Kidney (tissue), 14 donors: ENCODE data around the gene PADI4. TPM values are rescaled to one million over a fixed set of nuclear protein-coding genes. Genes with fewer than 3 reads are reported as not detected.

ENCODE experiments used
- DNase-seq, 5 donors: peaks; one replicate each; pipeline ENCODE4 v3.0.0-alpha.2; 2013 to 2020
- FAIRE-seq: peaks from 2 replicates; lab custom pipeline; 2012; peaks lifted over from hg19 to GRCh38; lab: Jason Lieb, UNC
- H3K27ac ChIP-seq, 2 donors: one replicate each; pipeline ENCODE4 v1.7.0; 2013; ENCODE audit warnings: low read depth in 2 of 2, low read length in 2 of 2, inconsistent platforms in 1 of 2
- H3K27me3 ChIP-seq: one replicate; pipeline ENCODE4 v1.7.1; 2013; ENCODE audit warnings: low read length, inconsistent platforms; ENCODE audit not compliant: control insufficient read depth, insufficient read depth
- H3K36me3 ChIP-seq, 3 donors: one replicate each; pipeline versions ENCODE4 v1.7.0 to v1.7.1; 2013; ENCODE audit warnings: low read length in 3 of 3, control low read depth in 1 of 3, inconsistent platforms in 1 of 3; ENCODE audit not compliant: insufficient read depth in 3 of 3, control insufficient read depth in 2 of 3
- H3K4me1 ChIP-seq, 3 donors: one replicate each; pipeline versions ENCODE4 v1.7.0 to v1.7.1; 2013; ENCODE audit warnings: low read length in 3 of 3, inconsistent platforms in 1 of 3, low read depth in 1 of 3; ENCODE audit not compliant: control insufficient read depth in 2 of 3, insufficient read depth in 2 of 3
- H3K4me3 ChIP-seq, 3 donors: one replicate each; pipeline versions ENCODE4 v1.7.0 to v1.8.1; 2013; ENCODE audit warnings: low read length in 3 of 3, control low read depth in 1 of 3, inconsistent platforms in 1 of 3
- H3K9ac ChIP-seq, 3 donors: one replicate each; pipeline versions ENCODE4 v1.7.0 to v1.7.1; 2013; ENCODE audit warnings: low read length in 3 of 3, control low read depth in 1 of 3, inconsistent platforms in 1 of 3
- H3K9me3 ChIP-seq, 3 donors: one replicate each; pipeline versions ENCODE4 v1.7.0 to v1.7.1; 2013; ENCODE audit warnings: low read length in 3 of 3, control low read depth in 1 of 3, inconsistent platforms in 1 of 3; ENCODE audit not compliant: control insufficient read depth in 2 of 3, insufficient read depth in 1 of 3
- CTCF ChIP-seq: IDR thresholded peaks from 3 replicates; pipeline ENCODE4 v1.5.1; 2012; ENCODE audit warnings: mild to moderate bottlenecking, moderate library complexity, borderline replicate concordance; ENCODE audit not compliant: insufficient read depth; ENCODE audit errors: extremely low read depth
- intact Hi-C: fragments of 100-400 bp; cut with DNase I; formaldehyde crosslinking; loops from one replicate; pipeline ENCODE4 v1.11.1; 2022
- polyA plus RNA-seq: library from polyadenylated mRNA; stranded (reverse); fragments of 350-450 nt; fragmentation: Illumina TruSeq; extraction: RNeasy Lipid Tissue Mini Kit (QIAGEN cat#74804); gene quantifications from one replicate; pipeline ENCODE4 v1.2.3, GENCODE V29; 2014; ENCODE audit warnings: low read depth, low replicate concordance; ENCODE audit not compliant: insufficient read depth
- total RNA-seq: library from RNA; stranded (reverse); fragmentation: NEBNext Ultra II Directional; extraction: Animal tissue kit (Norgen Biotek cat#: 25700); gene quantifications from one replicate; pipeline ENCODE4 v1.2.1, GENCODE V29; 2021
- donor health status: control.
- donor health status: control.
- donor health status: control.
- donor health status: control.
- donor health status: control.
- donor health status: DM: yes; HTN: yes; CAD: no.
- donor health status: Normal renal cell carcinoma (clear cell type).

The PADI4 gene
- total and polyA plus RNA-seq, 2 donors from 2014 or later = 0.35 TPM; not detected in 1

- H3K36me3 ChIP-seq = no peaks in the 10 kb centered on the region
- no peak for DNase-seq
- H3K4me3 ChIP-seq = no peak overlapping the region
- FAIRE-seq = no peak
- TF ChIP-seq CTCF = no peak
- intact Hi-C loops = no loop called here
- H3K9ac ChIP-seq = no peak overlapping the region
- no peaks in the 10 kb centered on the region for H3K4me1 ChIP-seq
- no peak overlapping the region for H3K27ac ChIP-seq
- no peaks in the 10 kb centered on the region for H3K9me3 ChIP-seq
- H3K27me3 ChIP-seq = no peaks in the 10 kb centered on the region
Observed at GRCh38 chr1:17393230-17393629, 85.2 kb downstream of the PADI4 start.

- H3K36me3 ChIP-seq = no peaks in the 10 kb centered on the region
- no peak overlapping the region for H3K9ac ChIP-seq
- no peaks in the 10 kb centered on the region for H3K9me3 ChIP-seq
- no peak overlapping the region for H3K4me3 ChIP-seq
- intact Hi-C loops = no loop called here
- FAIRE-seq = no peak
- no peak overlapping the region for H3K27ac ChIP-seq
- DNase-seq = no peak
- H3K27me3 ChIP-seq = no peaks in the 10 kb centered on the region
- no peaks in the 10 kb centered on the region for H3K4me1 ChIP-seq
- no peak for TF ChIP-seq CTCF
Observed at GRCh38 chr1:17397910-17398695, 90.1 kb downstream of the PADI4 start.

GRCh38 chr1:17400725-17401341, 92.8 kb downstream of the PADI4 start:
- no peak for TF ChIP-seq CTCF
- Histone ChIP-seq H3K4me1 (no peaks in the 10 kb centered on the region), H3K27ac (no peak overlapping the region), H3K9ac (no peak overlapping the region), H3K27me3 (no peaks in the 10 kb centered on the region), H3K9me3 (no peaks in the 10 kb centered on the region), H3K36me3 (no peaks in the 10 kb centered on the region), H3K4me3 (no peak overlapping the region)
- DNase-seq (peak in 3 of 5 donors; percentile 13 to 23 (median 14)), FAIRE-seq (no peak)
- intact Hi-C loops = no loop called here
